ENCODE data around the gene OR6C4. TPM values are rescaled to one million over a fixed set of nuclear protein-coding genes. Genes with fewer than 3 reads are reported as not detected.

The OR6C4 gene
- total RNA-seq, 1 donor from 2014 or later, result not detected

Other genes with a start within 250 kb of the OR6C4 start
- gene OR6C1, start 235.3 kb upstream of the OR6C4 start, total RNA-seq, result not detected in 2 replicates
- gene OR6C3, start 218.9 kb upstream of the OR6C4 start, total RNA-seq, result not detected in 2 replicates
- gene OR6C75, start 186.6 kb upstream of the OR6C4 start, total RNA-seq, result not detected in 2 replicates
- gene OR6C65, start 149.1 kb upstream of the OR6C4 start, total RNA-seq, result not detected in 2 replicates
- not detected in 2 replicates for gene OR6C76, start 123.3 kb upstream of the OR6C4 start, total RNA-seq
- not detected in 2 replicates for gene OR6C2, start 105.5 kb upstream of the OR6C4 start, total RNA-seq
- gene OR6C70, start 79.5 kb upstream of the OR6C4 start, total RNA-seq, result not detected in 2 replicates
- not detected in 2 replicates for gene OR6C68, start 57.2 kb upstream of the OR6C4 start, total RNA-seq
- not detected in 2 replicates for gene OR2AP1, start 22.9 kb downstream of the OR6C4 start, total RNA-seq
- not detected in 2 replicates for gene OR10P1, start 87.3 kb downstream of the OR6C4 start, total RNA-seq
- 0.65 and 1.5 TPM in 2 replicates for gene ITGA7, start 158.3 kb downstream of the OR6C4 start, total RNA-seq
- gene BLOC1S1, start 166.4 kb downstream of the OR6C4 start, total RNA-seq, result 62.7 and 64.8 TPM in 2 replicates
- 7.1 and 8.4 TPM in 2 replicates for gene RDH5, start 170.8 kb downstream of the OR6C4 start, total RNA-seq
- gene CD63, start 179.4 kb downstream of the OR6C4 start, total RNA-seq, result 190 and 196 TPM in 2 replicates
- gene GDF11, start 193.5 kb downstream of the OR6C4 start, total RNA-seq, result 14.3 and 15.1 TPM in 2 replicates